AG09319 (cell line): Measurements from ENCODE around the gene TNFRSF8.
"Not testable (repeated sequence)": the region's sequence is repeated elsewhere in the genome, so short reads cannot be mapped to it uniquely, and the experiment has no call there.

Source experiments
- DNase-seq: peaks from one replicate; pipeline ENCODE4 v3.0.0-alpha.2; 2010; ENCODE audit warnings: low read depth; ENCODE audit errors: extremely low read depth
- CTCF ChIP-seq: IDR thresholded peaks from 2 replicates; pipeline ENCODE4 v1.5.1; 2011; ENCODE audit warnings: low read depth, mild to moderate bottlenecking, inconsistent platforms, low read length, moderate library complexity

Gene TNFRSF8

DNA sequence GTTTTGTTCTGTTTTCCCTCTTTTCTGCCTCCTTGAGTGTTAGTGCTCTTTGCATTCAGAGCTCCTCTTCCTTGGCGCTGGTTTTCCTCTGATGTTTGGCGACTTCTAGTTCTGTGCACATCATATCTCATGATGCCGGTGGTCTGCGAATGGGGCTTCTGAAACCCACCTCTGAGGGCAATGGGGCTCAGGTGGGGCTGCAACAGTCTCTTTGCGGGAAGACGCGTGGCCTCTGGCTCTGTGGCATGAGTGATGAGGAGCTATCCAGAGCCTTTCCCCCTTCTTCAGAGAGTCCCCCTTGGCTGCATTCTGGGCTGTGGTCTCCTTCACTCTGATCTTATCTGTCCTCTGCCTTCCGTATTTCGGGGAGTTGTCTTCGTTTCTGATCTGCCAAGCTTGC lies 39.0 kb downstream of the TNFRSF8 start:
- TF ChIP-seq CTCF: no peak
- no peak for DNase-seq

DNA sequence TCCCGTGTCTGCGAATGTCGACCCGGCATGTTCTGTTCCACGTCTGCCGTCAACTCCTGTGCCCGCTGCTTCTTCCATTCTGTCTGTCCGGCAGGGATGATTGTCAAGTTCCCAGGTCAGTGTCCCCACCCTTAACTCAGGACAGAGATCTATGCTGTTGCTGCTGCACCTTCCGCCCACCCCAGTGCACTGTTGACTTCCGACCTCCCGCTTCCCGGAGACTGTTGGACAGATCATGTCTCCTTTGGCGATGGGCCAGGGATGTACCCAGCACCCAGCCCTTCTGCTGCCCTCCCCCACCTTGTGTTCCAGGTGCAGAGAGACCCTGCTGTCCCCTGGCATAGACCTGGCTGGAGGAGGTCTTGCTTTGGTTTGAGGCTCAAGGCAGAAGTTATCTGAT lies 41.3 kb downstream of the TNFRSF8 start:
- no peak for DNase-seq
- no peak for TF ChIP-seq CTCF

DNA sequence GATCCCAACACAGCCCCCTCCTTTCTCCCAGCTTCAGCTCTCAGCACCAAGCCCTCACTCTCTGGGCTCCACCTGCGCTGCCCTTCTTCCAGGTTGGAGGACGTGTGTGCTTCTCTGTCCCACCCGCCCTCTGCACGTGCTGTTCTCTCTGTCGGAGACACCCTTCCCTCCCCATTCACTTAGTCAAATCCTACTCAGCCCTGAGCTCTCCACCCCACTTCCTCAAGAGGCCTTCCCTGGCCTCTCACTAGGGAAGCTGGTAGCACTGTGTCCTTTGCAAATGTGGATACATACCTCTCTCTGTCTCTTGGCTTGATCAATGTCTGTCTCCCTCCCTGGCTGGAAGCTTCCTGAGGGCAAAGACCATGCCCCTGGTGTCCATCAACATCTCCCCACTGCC lies 43.0 kb downstream of the TNFRSF8 start:
- TF ChIP-seq CTCF: no peak
- no peak for DNase-seq

GRCh38 chr1:12106861-12107260 lies 43.8 kb downstream of the TNFRSF8 start:
- DNase-seq: not testable (repeated sequence)
- TF ChIP-seq CTCF: peak; percentile 22

DNA sequence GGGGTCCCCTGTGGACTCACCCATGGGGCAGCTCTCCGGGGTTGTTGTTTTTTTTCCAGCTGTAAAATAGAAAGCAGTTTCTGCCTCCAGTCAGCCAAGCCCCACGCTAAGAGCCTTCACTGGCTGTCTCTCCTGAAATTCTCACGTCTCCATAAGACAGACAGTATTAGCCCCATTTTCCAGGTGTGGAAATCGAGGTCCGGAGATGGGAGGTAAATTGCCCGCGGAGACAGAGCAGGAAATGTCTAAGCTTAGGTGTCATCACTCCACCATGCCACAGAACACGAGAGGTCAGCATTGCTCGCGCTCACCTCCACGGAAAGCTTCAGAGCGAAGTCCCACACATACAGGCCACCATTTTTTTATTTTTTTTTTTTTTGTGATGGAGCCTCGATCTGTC lies 44.6 kb downstream of the TNFRSF8 start:
- DNase-seq: no peak
- TF ChIP-seq CTCF: no peak

DNA sequence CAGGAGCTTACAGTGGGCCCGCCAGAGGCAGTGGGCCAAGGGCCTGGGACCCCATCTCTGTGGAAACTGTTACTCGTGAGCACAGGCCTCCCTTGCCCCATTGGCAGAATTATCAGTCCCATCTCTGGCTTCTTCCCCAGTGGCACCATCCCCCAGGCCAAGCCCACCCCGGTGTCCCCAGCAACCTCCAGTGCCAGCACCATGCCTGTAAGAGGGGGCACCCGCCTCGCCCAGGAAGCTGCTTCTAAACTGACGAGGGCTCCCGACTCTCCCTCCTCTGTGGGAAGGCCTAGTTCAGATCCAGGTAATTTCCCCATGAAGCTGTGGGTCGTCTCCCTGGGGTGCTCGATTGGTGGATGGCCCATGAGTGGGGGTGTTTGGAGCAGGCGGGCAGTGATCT lies 46.8 kb downstream of the TNFRSF8 start:
- no peak for TF ChIP-seq CTCF
- no peak for DNase-seq

DNA sequence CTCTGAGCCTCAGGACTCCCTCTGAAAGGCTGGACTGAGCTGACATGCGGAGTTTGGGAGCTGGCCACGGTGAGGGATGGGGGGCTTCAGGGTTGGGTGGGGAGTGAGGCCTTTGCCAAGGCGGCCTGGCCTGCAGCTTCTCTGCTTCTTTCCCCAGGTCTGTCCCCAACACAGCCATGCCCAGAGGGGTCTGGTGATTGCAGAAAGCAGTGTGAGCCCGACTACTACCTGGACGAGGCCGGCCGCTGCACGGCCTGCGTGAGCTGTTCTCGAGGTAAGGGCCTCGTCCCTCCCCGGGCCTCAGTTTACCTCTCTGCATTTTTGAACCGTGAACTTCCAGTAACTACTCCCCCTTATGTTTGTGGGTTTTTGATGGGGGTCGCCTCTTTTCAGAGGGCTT lies 48.6 kb downstream of the TNFRSF8 start:
- no peak for DNase-seq
- TF ChIP-seq CTCF: no peak
